Measurements from ENCODE around the gene PTPRD.
"Not testable (repeated sequence)": the region's sequence is repeated elsewhere in the genome, so short reads cannot be mapped to it uniquely, and the experiment has no call there.

The PTPRD gene

DNA sequence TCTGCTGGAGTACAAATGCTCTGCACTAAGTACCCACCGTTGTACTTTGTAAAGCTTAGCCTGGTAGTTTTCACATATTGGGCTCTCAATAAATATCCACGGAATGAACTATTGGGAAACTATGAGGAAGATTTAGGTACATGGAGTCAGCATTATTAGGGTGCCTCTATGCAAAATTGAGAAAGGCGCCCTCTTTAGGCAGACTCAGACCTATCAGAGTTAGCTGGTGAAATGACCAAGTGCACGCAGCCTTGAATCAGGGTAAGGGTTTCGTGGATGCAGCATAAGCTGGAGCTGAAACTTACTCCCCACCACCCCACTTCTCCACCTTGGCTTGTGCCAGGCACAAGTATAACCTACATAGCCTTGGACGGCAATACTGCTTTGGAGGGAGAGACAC, 1634.5 kb downstream of the PTPRD start:
- no peaks in the 10 kb centered on the region for H3K4me1 ChIP-seq (ENCODE audit: insufficient read depth, low read length, poor library complexity, severe bottlenecking)
- H4K20me1 ChIP-seq (ENCODE audit: insufficient read depth, low read length, poor library complexity, severe bottlenecking): no peaks in the 10 kb centered on the region
- H3K9me3 ChIP-seq (ENCODE audit: insufficient read depth, low read depth, low read length): no peaks in the 10 kb centered on the region
- TF ChIP-seq, protein P1, sequence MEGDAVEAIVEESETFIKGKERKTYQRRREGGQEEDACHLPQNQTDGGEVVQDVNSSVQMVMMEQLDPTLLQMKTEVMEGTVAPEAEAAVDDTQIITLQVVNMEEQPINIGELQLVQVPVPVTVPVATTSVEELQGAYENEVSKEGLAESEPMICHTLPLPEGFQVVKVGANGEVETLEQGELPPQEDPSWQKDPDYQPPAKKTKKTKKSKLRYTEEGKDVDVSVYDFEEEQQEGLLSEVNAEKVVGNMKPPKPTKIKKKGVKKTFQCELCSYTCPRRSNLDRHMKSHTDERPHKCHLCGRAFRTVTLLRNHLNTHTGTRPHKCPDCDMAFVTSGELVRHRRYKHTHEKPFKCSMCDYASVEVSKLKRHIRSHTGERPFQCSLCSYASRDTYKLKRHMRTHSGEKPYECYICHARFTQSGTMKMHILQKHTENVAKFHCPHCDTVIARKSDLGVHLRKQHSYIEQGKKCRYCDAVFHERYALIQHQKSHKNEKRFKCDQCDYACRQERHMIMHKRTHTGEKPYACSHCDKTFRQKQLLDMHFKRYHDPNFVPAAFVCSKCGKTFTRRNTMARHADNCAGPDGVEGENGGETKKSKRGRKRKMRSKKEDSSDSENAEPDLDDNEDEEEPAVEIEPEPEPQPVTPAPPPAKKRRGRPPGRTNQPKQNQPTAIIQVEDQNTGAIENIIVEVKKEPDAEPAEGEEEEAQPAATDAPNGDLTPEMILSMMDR (conservative IDR thresholded peaks at IDR 0.05; ENCODE audit: low read length): peak; percentile 50
- no peak for TF ChIP-seq EZH2phosphoT487 (IDR thresholded peaks at IDR 0.05; ENCODE audit: borderline replicate concordance)
- no peak overlapping the region for H3K4me3 ChIP-seq (ENCODE audit: low read length, poor library complexity, severe bottlenecking)
- H3K4me2 ChIP-seq (ENCODE audit: low read depth, low read length, poor library complexity, severe bottlenecking): no peak overlapping the region
- no peaks in the 10 kb centered on the region for H3K79me2 ChIP-seq (ENCODE audit: insufficient read depth, low read length)
- H2AFZ ChIP-seq (ENCODE audit: low read length): no peak overlapping the region
- H3K27me3 ChIP-seq (ENCODE audit: insufficient read depth, low read length, poor library complexity, severe bottlenecking): no peaks in the 10 kb centered on the region
- H3K9ac ChIP-seq (ENCODE audit: low read depth, low read length, poor library complexity, severe bottlenecking): no peak overlapping the region
- no peaks in the 10 kb centered on the region for H3F3A ChIP-seq (ENCODE audit: low read depth)
- H3K36me3 ChIP-seq (ENCODE audit: insufficient read depth, low read length): no peaks in the 10 kb centered on the region
- no peaks in the 10 kb centered on the region for H3K9me2 ChIP-seq (replicated peaks; ENCODE audit: low read depth, low read length)

- not testable (repeated sequence) for H3K27me3 ChIP-seq (ENCODE audit: insufficient read depth, low read length, poor library complexity, severe bottlenecking); H3K36me3 ChIP-seq (ENCODE audit: insufficient read depth, low read length); H4K20me1 ChIP-seq (ENCODE audit: insufficient read depth, low read length, poor library complexity, severe bottlenecking); H3K4me2 ChIP-seq (ENCODE audit: low read depth, low read length, poor library complexity, severe bottlenecking); H3K4me1 ChIP-seq (ENCODE audit: insufficient read depth, low read length, poor library complexity, severe bottlenecking); H3K9me3 ChIP-seq (ENCODE audit: insufficient read depth, low read depth, low read length); H3F3A ChIP-seq (ENCODE audit: low read depth); H3K79me2 ChIP-seq (ENCODE audit: insufficient read depth, low read length); H3K4me3 ChIP-seq (ENCODE audit: low read length, poor library complexity, severe bottlenecking); H3K9me2 ChIP-seq (replicated peaks; ENCODE audit: low read depth, low read length); H2AFZ ChIP-seq (ENCODE audit: low read length); H3K9ac ChIP-seq (ENCODE audit: low read depth, low read length, poor library complexity, severe bottlenecking)
Measured at GRCh38 chr9:8968350-8968749, 1644.5 kb downstream of the PTPRD start.

GRCh38 chr9:8963885-8964284, 1648.9 kb downstream of the PTPRD start:
- no peaks in the 10 kb centered on the region for H3K27me3 ChIP-seq (ENCODE audit: insufficient read depth, low read length, poor library complexity, severe bottlenecking)
- no peaks in the 10 kb centered on the region for H3K79me2 ChIP-seq (ENCODE audit: insufficient read depth, low read length)
- H3K9me3 ChIP-seq (ENCODE audit: insufficient read depth, low read depth, low read length): peaks cover 6% of the 10 kb centered on the region; the same call in 1 of the 2 replicates
- no peaks in the 10 kb centered on the region for H3K9me2 ChIP-seq (replicated peaks; ENCODE audit: low read depth, low read length)
- H3F3A ChIP-seq (ENCODE audit: low read depth): no peaks in the 10 kb centered on the region
- no peak overlapping the region for H3K4me3 ChIP-seq (ENCODE audit: low read length, poor library complexity, severe bottlenecking)
- H2AFZ ChIP-seq (ENCODE audit: low read length): no peak overlapping the region
- peaks cover 13% of the 10 kb centered on the region for H3K4me1 ChIP-seq (ENCODE audit: insufficient read depth, low read length, poor library complexity, severe bottlenecking)
- TF ChIP-seq, protein P1 (conservative IDR thresholded peaks at IDR 0.05; ENCODE audit: low read length): no peak
- TF ChIP-seq EZH2phosphoT487 (IDR thresholded peaks at IDR 0.05; ENCODE audit: borderline replicate concordance): no peak
- H3K36me3 ChIP-seq (ENCODE audit: insufficient read depth, low read length): no peaks in the 10 kb centered on the region
- no peak overlapping the region for H3K4me2 ChIP-seq (ENCODE audit: low read depth, low read length, poor library complexity, severe bottlenecking)
- no peak overlapping the region for H3K9ac ChIP-seq (ENCODE audit: low read depth, low read length, poor library complexity, severe bottlenecking)
- no peaks in the 10 kb centered on the region for H4K20me1 ChIP-seq (ENCODE audit: insufficient read depth, low read length, poor library complexity, severe bottlenecking)

- no peaks in the 10 kb centered on the region for H3K27me3 ChIP-seq (ENCODE audit: insufficient read depth, low read length, poor library complexity, severe bottlenecking)
- no peak overlapping the region; the same call in 1 of the 2 replicates for H2AFZ ChIP-seq (ENCODE audit: low read length)
- TF ChIP-seq EZH2phosphoT487 (IDR thresholded peaks at IDR 0.05; ENCODE audit: borderline replicate concordance): no peak
- TF ChIP-seq, protein P1 (conservative IDR thresholded peaks at IDR 0.05; ENCODE audit: low read length): no peak
- peaks cover 13% of the 10 kb centered on the region for H3K4me1 ChIP-seq (ENCODE audit: insufficient read depth, low read length, poor library complexity, severe bottlenecking)
- no peaks in the 10 kb centered on the region for H3K79me2 ChIP-seq (ENCODE audit: insufficient read depth, low read length)
- no peak overlapping the region for H3K9ac ChIP-seq (ENCODE audit: low read depth, low read length, poor library complexity, severe bottlenecking)
- no peaks in the 10 kb centered on the region for H3F3A ChIP-seq (ENCODE audit: low read depth)
- H3K9me3 ChIP-seq (ENCODE audit: insufficient read depth, low read depth, low read length): no peaks in the 10 kb centered on the region
- peak overlapping the region; percentile 9 for H3K4me2 ChIP-seq (ENCODE audit: low read depth, low read length, poor library complexity, severe bottlenecking)
- no peak overlapping the region for H3K4me3 ChIP-seq (ENCODE audit: low read length, poor library complexity, severe bottlenecking)
- no peaks in the 10 kb centered on the region for H3K36me3 ChIP-seq (ENCODE audit: insufficient read depth, low read length)
- H4K20me1 ChIP-seq (ENCODE audit: insufficient read depth, low read length, poor library complexity, severe bottlenecking): no peaks in the 10 kb centered on the region
- H3K9me2 ChIP-seq (replicated peaks; ENCODE audit: low read depth, low read length): no peaks in the 10 kb centered on the region
Measured at GRCh38 chr9:8962084-8962483, 1650.7 kb downstream of the PTPRD start.

Data from Loucy (cell line).